ENCODE data around the gene BTBD19. TPM values are rescaled to one million over a fixed set of nuclear protein-coding genes. Genes with fewer than 3 reads are reported as not detected.
A peak's percentile ranks its signal among the peaks of the same experiment; 100 is the strongest.
"Not testable (repeated sequence)": the region's sequence is repeated elsewhere in the genome, so short reads cannot be mapped to it uniquely, and the experiment has no call there.

Gene BTBD19
- 10.4 TPM for total RNA-seq (ENCODE audit: unreplicated experiment)
- long read RNA-seq, partial matches to known transcripts = 0 of 1 reads
- long read RNA-seq, other reads (novel, unspliced or antisense) = 1 of 1 reads

- TF ChIP-seq CTCF (IDR thresholded peaks at IDR 0.05; ENCODE audit: unreplicated experiment) = no peak
- peak within 1 kb of the TSS; percentile 100 for H3K27ac Mint-ChIP-seq (ENCODE audit: unreplicated experiment)
- H3K27me3 Mint-ChIP-seq (ENCODE audit: unreplicated experiment) = peaks cover 38% of the 10 kb centered on the region
- DNase-seq (ENCODE audit: low spot score) = peak; percentile 76
- peaks cover 21% of the 10 kb centered on the region for H3K36me3 Mint-ChIP-seq (ENCODE audit: low read depth, unreplicated experiment)
- peak within 1 kb of the TSS; percentile 81 for H3K4me3 Mint-ChIP-seq (ENCODE audit: unreplicated experiment)
- H3K4me1 Mint-ChIP-seq (ENCODE audit: unreplicated experiment) = peaks cover 54% of the 10 kb centered on the region
- H3K9me3 Mint-ChIP-seq (ENCODE audit: unreplicated experiment) = no peaks in the 10 kb centered on the region
Observed at GRCh38 chr1:44808063-44808937, at the start of gene BTBD19. Gene BTBD19, plus strand, starts transcription at chr1:44808523. Its CDS starts 298 bp downstream, at chr1:44808821.

- Mint-ChIP-seq H3K4me1 (ENCODE audit: unreplicated experiment) (peaks cover 12% of the 10 kb centered on the region), H3K27ac (ENCODE audit: unreplicated experiment) (no peak overlapping the region), H3K9me3 (ENCODE audit: unreplicated experiment) (no peaks in the 10 kb centered on the region), H3K27me3 (ENCODE audit: unreplicated experiment) (peaks cover 1% of the 10 kb centered on the region), H3K4me3 (ENCODE audit: unreplicated experiment) (no peak overlapping the region), H3K36me3 (ENCODE audit: low read depth, unreplicated experiment) (peaks cover 10% of the 10 kb centered on the region)
- DNase-seq (ENCODE audit: low spot score) = no peak
- no peak for TF ChIP-seq CTCF (IDR thresholded peaks at IDR 0.05; ENCODE audit: unreplicated experiment)
Observed at GRCh38 chr1:44759077-44759476, 49.2 kb upstream of the BTBD19 start.

- Mint-ChIP-seq H3K27ac (ENCODE audit: unreplicated experiment) (peak overlapping the region; percentile 52), H3K9me3 (ENCODE audit: unreplicated experiment) (no peaks in the 10 kb centered on the region), H3K4me1 (ENCODE audit: unreplicated experiment) (peaks cover 12% of the 10 kb centered on the region), H3K36me3 (ENCODE audit: low read depth, unreplicated experiment) (peaks cover 10% of the 10 kb centered on the region), H3K27me3 (ENCODE audit: unreplicated experiment) (peaks cover 1% of the 10 kb centered on the region), H3K4me3 (ENCODE audit: unreplicated experiment) (no peak overlapping the region)
- TF ChIP-seq CTCF (IDR thresholded peaks at IDR 0.05; ENCODE audit: unreplicated experiment) = no peak
- no peak for DNase-seq (ENCODE audit: low spot score)
Observed at GRCh38 chr1:44760876-44761275, 47.4 kb upstream of the BTBD19 start.

- not testable (repeated sequence) for H3K27ac Mint-ChIP-seq (ENCODE audit: unreplicated experiment); H3K36me3 Mint-ChIP-seq (ENCODE audit: low read depth, unreplicated experiment); DNase-seq (ENCODE audit: low spot score); H3K4me3 Mint-ChIP-seq (ENCODE audit: unreplicated experiment); H3K4me1 Mint-ChIP-seq (ENCODE audit: unreplicated experiment); H3K27me3 Mint-ChIP-seq (ENCODE audit: unreplicated experiment); H3K9me3 Mint-ChIP-seq (ENCODE audit: unreplicated experiment)
Observed at GRCh38 chr1:44766421-44766820, 41.9 kb upstream of the BTBD19 start.

- no peak for TF ChIP-seq CTCF (IDR thresholded peaks at IDR 0.05; ENCODE audit: unreplicated experiment)
- Mint-ChIP-seq H3K27ac (ENCODE audit: unreplicated experiment) (peak within 1 kb of the TSS; percentile 97), H3K27me3 (ENCODE audit: unreplicated experiment) (peaks cover 10% of the 10 kb centered on the region)
Observed at GRCh38 chr1:44775078-44775929, 33.0 kb upstream of the BTBD19 start, which contains the start of gene RPS8. Gene RPS8, plus strand, starts transcription at chr1:44775540. Its CDS starts 57 bp downstream, at chr1:44775597.

More at GRCh38 chr1:44775078-44775929, 33.0 kb upstream of the BTBD19 start, which contains the start of gene RPS8:
- Mint-ChIP-seq H3K36me3 (ENCODE audit: low read depth, unreplicated experiment) (peaks cover 25% of the 10 kb centered on the region), H3K9me3 (ENCODE audit: unreplicated experiment) (no peaks in the 10 kb centered on the region), H3K4me1 (ENCODE audit: unreplicated experiment) (peaks cover 22% of the 10 kb centered on the region), H3K4me3 (ENCODE audit: unreplicated experiment) (peak within 1 kb of the TSS; percentile 97)
- DNase-seq (ENCODE audit: low spot score) = peak; percentile 84

Measured in endothelial cell (in vitro differentiated cells).